ENCODE data around the gene SCARB1.

GRCh38 chr12:124893792-124894516, 30.3 kb upstream of the SCARB1 start:
- TF ChIP-seq REST (IDR thresholded peaks at IDR 0.05; ENCODE audit: unreplicated experiment) (no peak), EZH2 (IDR thresholded peaks at IDR 0.05; ENCODE audit: low read depth, unreplicated experiment) (no peak), EZH2phosphoT487 (IDR thresholded peaks at IDR 0.05; ENCODE audit: unreplicated experiment) (no peak), CTCF (conservative IDR thresholded peaks at IDR 0.05; ENCODE audit: low read depth in 2 of 2) (no peak), POLR2AphosphoS5 (IDR thresholded peaks at IDR 0.05; ENCODE audit: low read depth) (no peak), NANOG (IDR thresholded peaks at IDR 0.05; ENCODE audit: borderline replicate concordance) (no peak), ETS1 (IDR thresholded peaks at IDR 0.05) (no peak), CREB1 (CRISPR knock-in tag; IDR thresholded peaks at IDR 0.05; ENCODE audit: low read depth) (no peak)

All from GM23338 (cell line).